NCI-H2171 treated with DMSO at 0.1 percent for 48 hours (cell line): ENCODE results near the gene SAMD4A.

Experiments
- DNase-seq: peaks from one replicate; lab custom pipeline; 2025; lab: John Stamatoyannopoulos, UW

Gene SAMD4A

GRCh38 chr14:54660604-54661111, 93.7 kb downstream of the SAMD4A start:
- DNase-seq = no peak

GRCh38 chr14:54662491-54663133, 95.7 kb downstream of the SAMD4A start:
- no peak for DNase-seq

DNA sequence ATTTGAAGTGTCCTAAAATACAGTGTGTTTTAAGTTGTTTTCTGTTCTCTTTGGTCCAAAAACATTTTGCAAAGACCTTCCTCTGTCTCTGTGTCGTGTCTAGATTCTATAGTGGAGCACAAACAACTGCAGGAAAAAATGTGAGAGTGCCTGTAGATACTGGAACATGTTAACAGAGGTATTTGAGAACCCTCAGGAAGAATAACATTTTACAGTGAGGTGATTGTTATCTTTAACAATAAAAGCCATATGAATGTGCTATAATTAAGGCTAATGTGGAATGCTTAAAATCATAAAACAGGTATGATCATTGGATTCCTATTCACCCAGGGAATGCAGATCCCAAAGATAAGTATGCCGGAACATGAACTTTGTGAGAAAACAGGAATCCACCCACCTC, 98.0 kb downstream of the SAMD4A start:
- no peak for DNase-seq

- no peak for DNase-seq
These were observed 99.0 kb downstream of the SAMD4A start for GRCh38 chr14:54665946-54666345.

- DNase-seq = no peak
These were observed 100.3 kb downstream of the SAMD4A start for GRCh38 chr14:54667026-54667744.

- DNase-seq = no peak
These were observed 100.8 kb downstream of the SAMD4A start for GRCh38 chr14:54667764-54668163.

- no peak for DNase-seq
These were observed 103.0 kb downstream of the SAMD4A start for GRCh38 chr14:54669721-54670561.

DNA sequence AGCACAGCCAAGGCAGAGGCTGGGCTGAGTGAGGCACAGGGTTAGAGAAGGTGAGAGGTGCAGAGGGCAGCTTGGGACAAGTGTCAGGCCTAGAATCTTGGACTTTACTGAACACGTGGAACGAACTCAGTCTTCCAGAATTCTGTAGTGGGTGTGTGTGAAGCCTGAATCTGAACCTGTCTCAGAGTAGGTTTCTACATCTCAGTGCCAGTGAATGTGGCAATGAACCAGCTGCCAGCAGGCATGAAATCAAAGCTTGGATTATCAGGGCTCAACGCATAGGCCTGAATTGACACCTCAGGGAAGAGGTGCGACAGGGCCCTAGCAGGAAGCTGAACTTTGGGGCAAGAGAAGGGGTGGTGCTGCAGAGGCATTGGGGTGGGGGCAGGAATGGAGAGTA, 104.6 kb downstream of the SAMD4A start:
- no peak for DNase-seq

DNA sequence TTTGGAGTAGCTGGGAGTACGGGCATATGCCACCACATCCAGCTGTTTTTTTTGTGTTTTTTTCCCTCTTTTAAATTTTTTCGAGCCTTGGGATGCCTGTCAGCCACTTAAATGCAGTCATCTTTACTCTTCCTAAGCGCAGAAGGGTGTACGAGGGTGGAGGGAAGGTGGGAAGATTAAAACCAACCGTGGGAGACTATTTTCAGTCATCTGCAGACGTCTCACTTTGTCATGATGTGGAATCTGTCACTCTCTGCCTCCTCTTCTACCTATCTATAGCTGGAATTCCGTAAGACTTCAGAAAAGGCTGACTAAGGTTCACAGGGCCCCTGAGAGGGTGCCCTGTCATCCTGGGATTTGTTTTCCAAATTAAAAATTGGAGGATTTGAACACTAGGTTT, 105.3 kb downstream of the SAMD4A start:
- DNase-seq = no peak

DNA sequence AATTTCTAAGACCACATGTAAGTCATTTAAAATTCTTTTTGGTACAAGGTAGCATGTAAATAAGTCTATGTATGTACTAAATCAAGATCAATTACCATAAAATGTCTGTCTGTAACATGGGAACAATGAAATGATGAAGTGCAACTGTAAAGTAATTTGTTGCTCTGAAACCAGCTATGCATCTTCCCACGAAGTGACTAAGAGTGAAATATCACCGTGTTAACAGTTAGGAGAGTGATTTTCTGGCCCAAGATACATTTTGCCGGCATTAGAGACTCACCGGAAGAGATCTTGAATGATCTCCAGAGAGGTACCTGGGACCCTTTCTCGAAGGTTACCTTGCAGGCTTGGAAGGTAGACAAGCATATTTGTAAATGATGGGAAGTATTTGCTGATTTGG, 105.8 kb downstream of the SAMD4A start:
- DNase-seq = no peak

- no peak for DNase-seq
These were observed 106.5 kb downstream of the SAMD4A start for GRCh38 chr14:54673193-54674045.

- DNase-seq = no peak
These were observed 107.3 kb downstream of the SAMD4A start for GRCh38 chr14:54674046-54674741.

- DNase-seq = no peak
These were observed 108.6 kb downstream of the SAMD4A start for GRCh38 chr14:54675236-54676128.

- no peak for DNase-seq
These were observed 110.1 kb downstream of the SAMD4A start for GRCh38 chr14:54676812-54677708.

DNA sequence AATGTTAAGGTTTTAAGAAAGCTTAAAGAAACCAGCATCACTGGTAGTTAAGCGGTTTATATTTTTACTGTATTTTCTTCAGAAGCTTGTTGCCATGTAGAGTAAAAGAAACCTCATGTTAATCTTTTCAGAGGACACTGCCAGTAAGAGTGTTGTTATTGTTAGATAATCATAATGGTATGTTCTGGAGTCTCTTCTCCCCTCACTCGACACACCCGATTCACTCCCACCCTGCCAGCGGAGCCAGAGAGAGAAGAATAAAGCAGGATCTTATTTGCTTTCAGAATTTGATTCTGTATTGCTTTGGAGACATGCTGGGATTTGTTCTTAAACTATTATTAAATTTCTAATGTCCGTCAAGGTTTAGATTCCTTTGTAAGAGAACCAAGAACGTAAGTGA, 113.7 kb downstream of the SAMD4A start:
- no peak for DNase-seq

DNA sequence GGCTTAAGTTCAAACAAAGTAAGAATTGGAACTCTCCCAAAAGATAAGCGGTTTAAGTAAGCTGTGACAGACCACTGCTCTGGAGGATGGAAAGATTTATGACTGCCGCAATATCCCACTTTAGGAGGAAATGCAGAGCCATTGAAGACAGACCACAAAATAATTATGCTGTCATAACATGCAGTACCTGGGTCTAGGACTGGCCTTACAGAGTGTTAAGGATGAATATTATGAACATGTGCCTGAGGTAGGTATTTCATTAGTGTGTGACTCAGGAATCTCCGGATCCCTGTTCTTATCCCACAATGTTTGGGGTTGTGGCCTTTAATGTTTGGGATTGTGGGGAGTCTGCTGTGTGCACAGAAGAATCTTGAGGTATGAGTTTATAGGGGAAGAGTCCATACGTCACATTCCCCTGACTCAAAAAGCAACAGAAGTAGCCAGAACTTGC, 114.9 kb downstream of the SAMD4A start:
- no peak for DNase-seq

DNA sequence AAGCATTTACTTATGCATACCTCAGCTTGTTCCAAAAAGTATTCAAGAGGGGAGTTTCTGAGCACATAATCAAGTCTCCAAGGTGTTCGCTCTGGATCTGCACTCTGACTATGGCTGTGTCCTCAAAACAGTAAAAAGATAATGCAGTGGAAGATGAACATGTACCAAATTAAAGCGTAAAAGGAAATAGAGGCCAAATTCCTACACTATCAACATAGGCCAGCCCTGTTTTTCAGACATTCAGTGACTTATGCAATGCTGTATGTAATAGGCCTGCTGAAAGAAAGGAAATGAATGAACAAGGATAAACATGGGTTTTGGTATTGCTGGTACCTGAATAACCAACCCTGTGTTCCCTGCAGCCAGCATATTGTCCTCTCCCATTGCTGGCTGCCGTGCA, 115.7 kb downstream of the SAMD4A start:
- DNase-seq = no peak

DNA sequence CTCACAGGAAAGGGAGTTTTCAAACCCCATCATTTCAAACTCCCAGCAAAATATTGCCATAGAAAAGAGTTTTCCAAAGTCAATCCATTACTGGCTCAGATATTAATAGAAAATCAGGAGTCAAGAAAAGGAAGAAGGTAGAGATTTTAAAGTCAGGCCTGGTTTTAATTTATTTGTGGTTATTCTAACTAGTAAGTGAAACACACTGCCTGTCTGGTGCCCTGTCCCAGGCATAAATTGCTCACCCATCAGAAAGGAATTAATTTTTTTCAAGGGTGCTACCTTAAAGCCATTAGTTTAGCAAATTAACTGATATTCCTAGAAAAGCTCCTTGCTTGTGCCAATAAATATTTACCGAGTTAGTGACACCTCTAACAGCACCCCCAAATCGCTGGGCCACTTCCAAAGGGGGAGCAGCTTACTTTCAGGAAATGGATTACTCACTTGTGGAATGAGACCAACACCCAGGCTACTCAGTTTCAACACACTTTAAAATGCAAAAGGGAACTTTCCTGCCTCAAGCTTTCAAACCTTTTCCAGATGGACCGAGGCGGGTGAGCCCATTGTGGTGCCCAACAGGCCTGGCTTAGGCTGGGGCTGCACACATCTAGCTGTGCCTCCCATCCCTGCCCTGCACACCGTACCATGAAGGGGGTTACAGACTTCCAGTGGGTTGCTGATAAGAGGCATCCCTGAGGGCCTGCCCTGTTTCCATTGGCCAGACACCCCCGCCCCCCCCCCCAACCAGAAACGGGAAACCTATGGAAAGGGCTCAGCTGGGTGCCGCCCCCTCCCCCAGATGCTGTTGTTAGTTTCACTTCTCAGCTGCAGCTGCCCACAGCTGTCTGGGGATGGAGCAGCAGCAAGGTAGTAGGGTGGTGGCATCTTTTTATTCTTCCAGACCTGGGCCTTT, 117.2 kb downstream of the SAMD4A start:
- no peak for DNase-seq
